NB4 (cell line): ENCODE results near the gene CYTH1.

Source experiments
- DNase-seq: peaks from one replicate; pipeline ENCODE4 v3.0.0; 2010; ENCODE audit warnings: low read depth
- H3K4me3 ChIP-seq: one replicate; pipeline ENCODE4 v1.5.1; 2011; ENCODE audit warnings: mild to moderate bottlenecking, low read depth, low read length, moderate library complexity
- MYC ChIP-seq: IDR thresholded peaks from 2 replicates; pipeline ENCODE4 v1.6.1; 2011; ENCODE audit warnings: low read depth, low read length
- POLR2A ChIP-seq: IDR thresholded peaks from 2 replicates; pipeline ENCODE4 v1.6.1; 2011; ENCODE audit warnings: mild to moderate bottlenecking; ENCODE audit not compliant: insufficient read length; ENCODE audit errors: extremely low read depth
- TF ChIP-seq, protein P1 (sequence below): IDR thresholded peaks from one replicate; pipeline ENCODE4 v1.5.1; 2012; ENCODE audit warnings: low read depth, low read length
- TF ChIP-seq, protein P2 (sequence below): IDR thresholded peaks from 2 replicates; pipeline ENCODE4 v1.6.1; 2011; ENCODE audit warnings: low read depth, low read length

The CYTH1 gene

DNA sequence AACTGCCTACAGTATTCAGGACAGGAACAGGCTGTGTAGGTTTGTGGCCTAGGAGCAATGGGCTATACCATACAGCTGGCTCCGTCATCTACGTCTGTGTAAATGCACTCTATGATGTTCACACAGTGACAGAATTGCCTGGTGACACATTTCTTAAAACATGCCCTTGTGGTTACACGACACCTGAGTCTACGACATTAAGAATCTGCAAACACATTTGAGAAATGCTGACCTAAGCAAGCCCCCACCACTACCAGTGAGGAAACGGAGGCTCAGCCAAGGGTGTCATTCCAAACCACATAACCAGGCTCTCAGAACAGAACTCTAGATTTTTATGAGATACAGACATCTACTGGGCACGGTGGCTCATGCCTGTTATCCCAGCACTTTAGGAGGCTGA is 35.0 kb upstream of the CYTH1 start:
- DNase-seq = no peak
- TF ChIP-seq, protein P1, sequence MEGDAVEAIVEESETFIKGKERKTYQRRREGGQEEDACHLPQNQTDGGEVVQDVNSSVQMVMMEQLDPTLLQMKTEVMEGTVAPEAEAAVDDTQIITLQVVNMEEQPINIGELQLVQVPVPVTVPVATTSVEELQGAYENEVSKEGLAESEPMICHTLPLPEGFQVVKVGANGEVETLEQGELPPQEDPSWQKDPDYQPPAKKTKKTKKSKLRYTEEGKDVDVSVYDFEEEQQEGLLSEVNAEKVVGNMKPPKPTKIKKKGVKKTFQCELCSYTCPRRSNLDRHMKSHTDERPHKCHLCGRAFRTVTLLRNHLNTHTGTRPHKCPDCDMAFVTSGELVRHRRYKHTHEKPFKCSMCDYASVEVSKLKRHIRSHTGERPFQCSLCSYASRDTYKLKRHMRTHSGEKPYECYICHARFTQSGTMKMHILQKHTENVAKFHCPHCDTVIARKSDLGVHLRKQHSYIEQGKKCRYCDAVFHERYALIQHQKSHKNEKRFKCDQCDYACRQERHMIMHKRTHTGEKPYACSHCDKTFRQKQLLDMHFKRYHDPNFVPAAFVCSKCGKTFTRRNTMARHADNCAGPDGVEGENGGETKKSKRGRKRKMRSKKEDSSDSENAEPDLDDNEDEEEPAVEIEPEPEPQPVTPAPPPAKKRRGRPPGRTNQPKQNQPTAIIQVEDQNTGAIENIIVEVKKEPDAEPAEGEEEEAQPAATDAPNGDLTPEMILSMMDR = no peak
- TF ChIP-seq MYC = no peak
- TF ChIP-seq, protein P2, sequence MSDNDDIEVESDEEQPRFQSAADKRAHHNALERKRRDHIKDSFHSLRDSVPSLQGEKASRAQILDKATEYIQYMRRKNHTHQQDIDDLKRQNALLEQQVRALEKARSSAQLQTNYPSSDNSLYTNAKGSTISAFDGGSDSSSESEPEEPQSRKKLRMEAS = no peak
- no peak for TF ChIP-seq POLR2A
- no peak overlapping the region for H3K4me3 ChIP-seq

DNA sequence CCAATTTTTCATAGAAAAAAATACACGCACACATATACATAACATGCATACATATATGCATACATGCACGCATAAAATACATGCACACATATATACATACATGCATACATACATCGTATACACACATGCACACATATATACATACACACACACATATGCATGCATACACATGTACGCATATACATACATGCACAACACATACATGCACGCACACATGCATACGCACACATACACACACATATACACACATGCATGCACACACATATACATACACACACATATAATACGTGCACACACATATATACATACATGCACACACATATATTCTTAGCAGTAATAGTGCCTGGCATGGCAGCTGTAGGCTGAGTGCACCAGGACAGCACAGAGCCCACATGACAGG is 33.6 kb upstream of the CYTH1 start:
- no peak for TF ChIP-seq MYC
- TF ChIP-seq, protein P1 = no peak
- no peak for TF ChIP-seq POLR2A
- TF ChIP-seq, protein P2 = no peak
- H3K4me3 ChIP-seq = no peak overlapping the region
- DNase-seq = no peak

DNA sequence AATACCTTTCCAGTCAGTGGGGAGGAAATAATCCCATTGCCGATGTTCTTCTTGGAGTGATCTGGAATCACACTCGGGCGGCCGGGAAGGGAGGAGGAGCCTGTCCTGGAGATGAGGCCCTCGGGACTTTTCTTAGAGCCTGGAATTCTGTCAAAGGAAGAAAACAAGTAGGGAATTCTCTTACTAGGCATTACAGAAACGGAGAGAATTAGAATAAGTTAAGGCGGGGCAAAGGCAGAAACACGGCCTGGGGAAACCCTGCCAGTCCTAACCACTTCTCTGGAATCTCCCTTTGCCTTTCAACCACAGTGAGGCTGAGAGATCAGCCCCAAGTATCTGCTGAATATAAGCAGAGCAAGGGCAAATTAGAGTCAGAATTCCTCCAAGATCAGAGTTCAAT is 30.8 kb upstream of the CYTH1 start:
- H3K4me3 ChIP-seq = no peak overlapping the region
- TF ChIP-seq POLR2A (no peak), MYC (no peak)
- TF ChIP-seq, protein P2 = no peak
- TF ChIP-seq, protein P1 = no peak
- DNase-seq = no peak

DNA sequence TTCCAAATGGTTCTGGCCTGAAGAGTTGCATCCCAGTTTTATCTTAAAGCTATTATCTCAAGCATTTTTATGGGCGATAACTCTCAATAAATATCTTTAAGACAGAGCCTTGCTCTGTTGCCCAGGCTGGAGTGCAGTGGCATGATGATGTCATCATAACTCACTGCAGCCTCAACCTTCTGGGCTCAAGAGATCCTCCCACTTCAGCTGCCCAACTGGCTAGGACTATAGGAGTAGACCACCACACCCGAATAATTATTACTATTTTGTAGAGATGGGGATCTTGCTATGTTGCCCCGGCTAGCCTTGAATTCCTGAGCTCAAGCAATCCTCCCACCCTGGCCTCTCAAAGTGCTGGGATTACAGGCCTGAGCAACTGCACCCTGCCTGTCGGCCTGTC is 26.1 kb upstream of the CYTH1 start:
- no peak overlapping the region for H3K4me3 ChIP-seq
- no peak for DNase-seq
- TF ChIP-seq, protein P2 = no peak
- TF ChIP-seq POLR2A (no peak), MYC (no peak)
- TF ChIP-seq, protein P1 = no peak

DNA sequence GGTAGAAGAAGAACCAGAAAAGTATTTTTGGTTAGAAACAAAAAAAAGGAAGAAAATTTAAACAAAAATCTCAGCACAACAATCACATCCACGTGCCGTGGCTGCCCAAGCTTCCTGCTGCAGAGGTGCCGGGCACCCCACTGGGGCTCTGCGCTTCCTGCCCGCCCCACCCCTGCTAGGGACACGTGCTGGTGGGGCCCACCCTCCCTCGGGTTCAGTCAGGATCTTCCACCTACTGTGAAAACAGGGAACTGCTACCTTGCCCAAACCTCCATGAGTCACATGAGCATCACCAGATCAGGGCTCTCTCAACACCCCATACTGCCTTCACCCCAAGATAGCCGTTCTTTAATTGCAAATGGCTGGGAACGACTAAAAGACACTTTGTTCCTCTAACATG is 24.4 kb upstream of the CYTH1 start:
- no peak overlapping the region for H3K4me3 ChIP-seq
- TF ChIP-seq POLR2A = no peak
- TF ChIP-seq, protein P1 = no peak
- TF ChIP-seq MYC = no peak
- TF ChIP-seq, protein P2 = no peak
- no peak for DNase-seq

DNA sequence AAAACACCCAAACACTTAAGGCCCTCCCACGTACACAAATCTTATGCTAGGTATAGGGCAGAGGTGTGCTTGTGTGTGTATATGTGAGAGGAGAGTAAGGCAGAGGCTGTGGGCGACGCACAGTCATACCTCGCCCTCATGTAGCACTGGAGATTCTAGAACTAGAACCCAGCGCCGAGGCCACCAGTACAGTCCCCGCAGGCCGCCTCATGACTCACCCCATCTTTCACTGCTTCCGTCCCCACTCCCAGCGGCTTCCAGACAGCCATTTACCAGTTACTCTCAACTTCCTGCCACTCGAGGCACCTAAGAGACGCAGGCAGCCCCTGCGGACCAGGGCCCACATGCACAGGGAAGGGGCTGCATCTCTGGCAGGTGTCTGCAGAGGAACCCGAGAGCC is 23.2 kb upstream of the CYTH1 start:
- DNase-seq = no peak
- H3K4me3 ChIP-seq = no peak overlapping the region
- TF ChIP-seq MYC = no peak
- TF ChIP-seq, protein P2 = no peak
- TF ChIP-seq, protein P1 = no peak
